NOMO-1 treated with dmso at 0.1 percent for 144 hours (cell line): Measurements from ENCODE around the gene IL22RA1.

Experiments used
- DNase-seq: peaks from one replicate; lab custom pipeline; 2025; ENCODE audit not compliant: unreplicated experiment; lab: John Stamatoyannopoulos, UW

IL22RA1 gene

GRCh38 chr1:24168245-24168644, 25.3 kb upstream of the IL22RA1 start:
- DNase-seq, result no peak

GRCh38 chr1:24167008-24167407, 24.1 kb upstream of the IL22RA1 start:
- no peak for DNase-seq

GRCh38 chr1:24165500-24165899, 22.6 kb upstream of the IL22RA1 start:
- DNase-seq, result no peak

GRCh38 chr1:24164004-24164403, 21.1 kb upstream of the IL22RA1 start:
- DNase-seq, result no peak

GRCh38 chr1:24162201-24162600, 19.3 kb upstream of the IL22RA1 start:
- no peak for DNase-seq

GRCh38 chr1:24161270-24161669, 18.3 kb upstream of the IL22RA1 start:
- no peak for DNase-seq

GRCh38 chr1:24159366-24159765, 16.4 kb upstream of the IL22RA1 start:
- DNase-seq, result no peak

GRCh38 chr1:24157918-24158481, 15.1 kb upstream of the IL22RA1 start:
- DNase-seq, result no peak

- no peak for DNase-seq
These were observed 13.8 kb upstream of the IL22RA1 start for GRCh38 chr1:24156542-24157260.

- no peak for DNase-seq
These were observed 12.3 kb upstream of the IL22RA1 start for GRCh38 chr1:24155011-24155782.

- DNase-seq, result no peak
These were observed 11.3 kb upstream of the IL22RA1 start for GRCh38 chr1:24154215-24154614.

- no peak for DNase-seq
These were observed 9.9 kb upstream of the IL22RA1 start for GRCh38 chr1:24152631-24153494.

GRCh38 chr1:24151175-24151533, 8.2 kb upstream of the IL22RA1 start:
- no peak for DNase-seq

GRCh38 chr1:24150234-24151174, 7.6 kb upstream of the IL22RA1 start:
- DNase-seq, result peak; percentile 50

- DNase-seq, result peak; percentile 18
These were observed 6.9 kb upstream of the IL22RA1 start for GRCh38 chr1:24149866-24150233.

- DNase-seq, result no peak
These were observed 4.9 kb upstream of the IL22RA1 start for GRCh38 chr1:24147816-24148215.

- DNase-seq, result no peak
These were observed 4.3 kb upstream of the IL22RA1 start for GRCh38 chr1:24147194-24147593.

GRCh38 chr1:24141311-24141997, 1.5 kb downstream of the IL22RA1 start:
- no peak for DNase-seq

- DNase-seq, result no peak
These were observed 2.2 kb downstream of the IL22RA1 start for GRCh38 chr1:24140741-24141181.
